ENCODE results near the gene KATNB1. TPM values are rescaled to one million over a fixed set of nuclear protein-coding genes. Genes with fewer than 3 reads are reported as not detected.

KATNB1 gene
- total RNA-seq, 3 donors from 2014 or later = 15.5 to 20.9 (median 17.0) TPM

DNA sequence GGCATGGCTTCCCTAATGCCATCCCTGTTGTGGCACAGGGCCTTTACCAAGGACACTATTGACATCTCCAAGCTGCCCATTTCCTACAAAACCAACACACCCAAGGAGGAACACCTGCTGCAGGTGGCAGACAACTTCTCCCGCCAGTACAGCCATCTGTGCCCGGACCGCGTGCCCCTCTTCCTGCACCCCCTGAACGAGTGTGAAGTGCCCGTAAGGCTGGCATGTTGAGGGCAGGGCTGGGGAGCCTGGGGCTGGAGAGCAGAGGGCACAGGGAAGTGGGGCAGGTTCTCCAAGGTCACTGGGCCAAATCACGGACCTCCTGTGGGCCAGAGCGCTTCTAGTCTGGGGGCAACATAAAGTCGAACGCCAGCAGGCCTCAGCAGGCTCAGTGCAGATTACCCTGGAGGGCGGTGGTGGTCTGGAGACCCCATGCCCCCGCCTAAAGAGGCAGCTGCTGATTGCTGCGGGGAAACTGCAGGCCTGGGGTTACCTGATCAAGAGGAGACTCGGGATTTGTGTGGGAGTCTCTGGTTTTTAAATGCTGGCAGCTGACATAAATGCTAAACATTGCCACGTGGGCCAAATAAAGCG is 36.7 kb upstream of the KATNB1 start:
- no peak for DNase-seq (ENCODE audit: low spot score in 2 of 2)
- no peak overlapping the region for H3K4me3 ChIP-seq
- H3K27ac ChIP-seq = no peak overlapping the region
- TF ChIP-seq POLR2A (IDR thresholded peaks at IDR 0.05) (no peak), POLR2AphosphoS5 (IDR thresholded peaks at IDR 0.05) (no peak)
- TF ChIP-seq, protein P1, sequence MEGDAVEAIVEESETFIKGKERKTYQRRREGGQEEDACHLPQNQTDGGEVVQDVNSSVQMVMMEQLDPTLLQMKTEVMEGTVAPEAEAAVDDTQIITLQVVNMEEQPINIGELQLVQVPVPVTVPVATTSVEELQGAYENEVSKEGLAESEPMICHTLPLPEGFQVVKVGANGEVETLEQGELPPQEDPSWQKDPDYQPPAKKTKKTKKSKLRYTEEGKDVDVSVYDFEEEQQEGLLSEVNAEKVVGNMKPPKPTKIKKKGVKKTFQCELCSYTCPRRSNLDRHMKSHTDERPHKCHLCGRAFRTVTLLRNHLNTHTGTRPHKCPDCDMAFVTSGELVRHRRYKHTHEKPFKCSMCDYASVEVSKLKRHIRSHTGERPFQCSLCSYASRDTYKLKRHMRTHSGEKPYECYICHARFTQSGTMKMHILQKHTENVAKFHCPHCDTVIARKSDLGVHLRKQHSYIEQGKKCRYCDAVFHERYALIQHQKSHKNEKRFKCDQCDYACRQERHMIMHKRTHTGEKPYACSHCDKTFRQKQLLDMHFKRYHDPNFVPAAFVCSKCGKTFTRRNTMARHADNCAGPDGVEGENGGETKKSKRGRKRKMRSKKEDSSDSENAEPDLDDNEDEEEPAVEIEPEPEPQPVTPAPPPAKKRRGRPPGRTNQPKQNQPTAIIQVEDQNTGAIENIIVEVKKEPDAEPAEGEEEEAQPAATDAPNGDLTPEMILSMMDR (IDR thresholded peaks at IDR 0.05) = no peak
- H3K4me1 ChIP-seq = no peaks in the 10 kb centered on the region
- no peaks in the 10 kb centered on the region for H3K9me3 ChIP-seq
- H3K27me3 ChIP-seq = no peaks in the 10 kb centered on the region
- H3K36me3 ChIP-seq = no peaks in the 10 kb centered on the region
- intact Hi-C loops (cut with DNase I; ENCODE audit: low total_unique reads) = no loop called here

DNA sequence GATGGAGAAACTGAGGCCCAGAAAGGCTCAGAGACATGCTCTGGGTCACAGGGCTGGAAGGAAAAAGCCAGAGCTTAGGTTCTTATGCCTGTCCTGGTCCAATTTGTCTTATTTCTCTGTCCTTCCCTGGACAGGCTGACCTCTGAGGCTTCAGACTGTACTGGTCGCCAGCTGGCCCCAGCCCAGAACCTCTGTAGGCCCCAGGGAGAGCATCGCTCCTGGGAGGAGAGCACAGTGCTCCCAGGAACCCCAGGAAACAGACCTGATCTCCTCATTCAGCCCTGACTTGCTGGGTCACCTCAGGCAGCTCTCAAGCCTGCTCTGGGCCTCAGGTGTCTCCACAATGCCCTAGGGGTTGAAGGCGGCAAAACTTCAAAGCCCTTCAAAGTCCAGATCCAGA is 36.1 kb upstream of the KATNB1 start:
- intact Hi-C loops (cut with DNase I; ENCODE audit: low total_unique reads) = no loop called here
- Histone ChIP-seq H3K9me3 (no peaks in the 10 kb centered on the region), H3K27ac (no peak overlapping the region), H3K4me3 (no peak overlapping the region), H3K4me1 (no peaks in the 10 kb centered on the region), H3K27me3 (no peaks in the 10 kb centered on the region), H3K36me3 (no peaks in the 10 kb centered on the region)
- no peak for TF ChIP-seq POLR2A (IDR thresholded peaks at IDR 0.05)
- TF ChIP-seq, protein P1 (IDR thresholded peaks at IDR 0.05) = no peak
- no peak for TF ChIP-seq POLR2AphosphoS5 (IDR thresholded peaks at IDR 0.05)
- DNase-seq (ENCODE audit: low spot score in 2 of 2) = no peak

DNA sequence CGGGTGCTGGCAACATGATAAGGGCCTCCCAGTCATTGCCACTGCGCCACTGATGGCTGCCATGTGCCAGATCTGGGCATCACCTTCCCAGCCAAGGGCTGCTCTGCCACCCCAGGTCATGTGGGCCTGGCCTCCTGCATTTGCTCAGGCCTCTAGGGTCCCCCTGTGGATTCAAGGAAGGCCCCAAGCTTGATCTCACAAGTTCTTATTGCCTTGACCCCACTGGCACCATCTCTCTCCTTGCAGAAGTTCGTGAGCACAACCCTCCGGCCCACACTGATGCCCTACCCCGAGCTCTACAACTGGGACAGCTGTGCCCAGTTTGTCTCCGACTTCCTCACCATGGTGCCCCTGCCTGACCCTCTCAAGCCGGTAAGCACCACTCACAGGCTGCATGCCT is 35.7 kb upstream of the KATNB1 start:
- Histone ChIP-seq H3K4me1 (no peaks in the 10 kb centered on the region), H3K27me3 (no peaks in the 10 kb centered on the region), H3K27ac (no peak overlapping the region), H3K4me3 (no peak overlapping the region), H3K9me3 (no peaks in the 10 kb centered on the region), H3K36me3 (no peaks in the 10 kb centered on the region)
- DNase-seq (ENCODE audit: low spot score in 2 of 2) = no peak
- no peak for TF ChIP-seq POLR2A (IDR thresholded peaks at IDR 0.05)
- TF ChIP-seq POLR2AphosphoS5 (IDR thresholded peaks at IDR 0.05) = no peak
- TF ChIP-seq, protein P1 (IDR thresholded peaks at IDR 0.05) = no peak
- intact Hi-C loops (cut with DNase I; ENCODE audit: low total_unique reads) = no loop called here

DNA sequence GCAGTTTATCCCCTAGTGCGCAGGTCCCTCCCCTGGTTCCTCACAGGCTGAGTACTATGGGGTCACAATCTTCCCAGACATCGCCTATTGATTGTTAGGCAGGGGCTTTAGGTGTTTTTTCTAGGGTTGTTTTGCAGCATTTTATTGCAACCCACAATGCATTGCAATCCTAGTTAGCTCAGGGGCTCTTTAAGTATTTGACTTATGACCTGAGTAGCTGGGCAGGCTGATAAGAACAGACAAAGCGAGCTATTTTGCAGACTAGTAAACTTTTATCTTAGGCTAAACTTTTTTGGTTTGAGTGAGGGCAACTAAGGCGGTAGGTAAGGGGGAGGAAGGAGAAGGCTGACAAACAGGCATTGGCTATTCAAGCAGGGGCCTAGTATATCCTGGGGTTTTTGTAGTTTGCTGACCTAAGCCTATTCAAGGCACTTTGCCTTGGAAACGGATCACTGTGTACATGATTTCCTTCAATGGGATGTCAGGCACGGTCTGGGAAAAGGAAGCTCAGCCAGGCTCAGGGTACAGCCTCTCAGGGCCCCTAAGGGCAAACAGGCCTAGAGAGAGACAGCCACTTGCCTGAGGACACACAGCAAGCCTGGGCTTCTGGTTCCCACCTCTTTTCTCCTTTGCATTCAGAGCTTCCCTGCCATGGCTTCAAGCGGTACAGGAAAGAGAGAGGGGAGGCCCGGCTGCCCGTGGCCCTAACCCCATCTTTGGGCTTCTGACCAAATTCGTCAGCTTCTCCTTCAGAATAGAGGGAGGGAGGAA is 34.6 kb upstream of the KATNB1 start:
- no peak for DNase-seq (ENCODE audit: low spot score in 2 of 2)
- intact Hi-C loops (cut with DNase I; ENCODE audit: low total_unique reads) = no loop called here
- Histone ChIP-seq H3K27ac (no peak overlapping the region), H3K4me3 (no peak overlapping the region), H3K27me3 (no peaks in the 10 kb centered on the region), H3K36me3 (no peaks in the 10 kb centered on the region), H3K9me3 (no peaks in the 10 kb centered on the region), H3K4me1 (no peaks in the 10 kb centered on the region)
- no peak for TF ChIP-seq POLR2AphosphoS5 (IDR thresholded peaks at IDR 0.05)
- TF ChIP-seq, protein P1 (IDR thresholded peaks at IDR 0.05) = no peak
- no peak for TF ChIP-seq POLR2A (IDR thresholded peaks at IDR 0.05)

DNA sequence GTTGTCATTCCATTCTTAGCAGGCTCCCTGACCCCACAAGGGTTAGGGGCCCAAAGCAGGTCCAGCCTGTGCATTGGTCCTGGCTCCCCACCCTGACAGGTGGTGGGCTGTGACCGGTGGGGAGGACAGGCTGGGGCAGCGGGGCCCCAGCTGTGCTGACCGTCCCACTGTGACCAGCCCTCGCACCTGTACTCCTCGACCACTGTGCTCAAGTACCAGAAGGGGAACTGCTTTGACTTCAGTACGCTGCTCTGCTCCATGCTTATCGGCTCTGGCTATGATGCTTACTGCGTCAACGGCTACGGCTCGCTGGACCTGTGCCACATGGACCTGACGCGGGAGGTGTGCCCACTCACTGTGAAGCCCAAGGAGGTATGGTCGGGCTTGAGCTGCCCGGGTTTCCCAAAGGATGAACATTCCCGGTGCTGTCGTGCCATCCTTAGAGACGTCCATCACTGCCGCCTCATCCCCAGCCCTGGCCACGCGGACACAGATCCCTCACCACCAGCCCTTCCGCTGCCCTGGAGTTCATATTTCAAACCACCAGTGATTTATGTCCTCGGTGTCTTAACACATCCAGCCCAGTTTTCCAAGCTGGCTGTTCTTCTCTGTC is 33.7 kb upstream of the KATNB1 start:
- DNase-seq (ENCODE audit: low spot score in 2 of 2) = no peak
- Histone ChIP-seq H3K27me3 (no peaks in the 10 kb centered on the region), H3K27ac (no peak overlapping the region), H3K36me3 (no peaks in the 10 kb centered on the region), H3K4me1 (no peaks in the 10 kb centered on the region), H3K4me3 (no peak overlapping the region), H3K9me3 (no peaks in the 10 kb centered on the region)
- TF ChIP-seq, protein P1 (IDR thresholded peaks at IDR 0.05) = no peak
- TF ChIP-seq POLR2AphosphoS5 (IDR thresholded peaks at IDR 0.05) = no peak
- no peak for TF ChIP-seq POLR2A (IDR thresholded peaks at IDR 0.05)
- intact Hi-C loops (cut with DNase I; ENCODE audit: low total_unique reads) = no loop called here

Data from breast epithelium (tissue), 4 donors.